Caco-2 (cell line): ENCODE data around the gene MCRIP2. TPM values are rescaled to one million over a fixed set of nuclear protein-coding genes. Genes with fewer than 3 reads are reported as not detected.

Experiments
- Bru-seq: library from RNA; stranded (reverse); fragments of 400-500 nt; gene quantifications from one replicate; lab custom pipeline; 2021; lab: Mats Ljungman, UMichigan
- BruChase-seq, 2 experiments: library from RNA; stranded (reverse); fragments of 400-500 nt; gene quantifications; one replicate each; lab custom pipeline; 2021; lab: Mats Ljungman, UMichigan
- BruUV-seq: library from RNA; stranded (reverse); fragments of 400-500 nt; replicated peaks from 2 replicates; lab custom pipeline; 2021; lab: Mats Ljungman, UMichigan
- CTCF ChIA-PET: fragments of 300-600 bp; sonication (Branson Sonifier 250); formaldehyde crosslinking; loops from one replicate; lab custom pipeline; 2022; ENCODE audit warnings: antibody characterized with exemption; lab: Charles Lee
- POLR2A ChIA-PET: fragments of 300-600 bp; sonication (Branson Sonifier 250); formaldehyde crosslinking; loops from one replicate; lab custom pipeline; 2022; ENCODE audit warnings: antibody characterized with exemption; lab: Charles Lee
- DNase-seq, 2 experiments: peaks; one replicate each; pipeline versions ENCODE4 v3.0.0 to v3.0.0-alpha.2; 2020 to 2022
- H3K27me3 ChIP-seq: replicated peaks from 2 replicates; pipeline ENCODE4 v1.6.0; 2011; ENCODE audit warnings: low read length; ENCODE audit not compliant: control insufficient read depth, insufficient read depth
- H3K36me3 ChIP-seq: 2 replicates; pipeline ENCODE4 v1.5.1; 2011; ENCODE audit warnings: low read length; ENCODE audit not compliant: control insufficient read depth, insufficient read depth
- H3K4me1 ChIP-seq: fragments of 250-450 bp; sonication (Bioruptor Pico); 2 replicates; pipeline ENCODE4 v1.5.1; 2020; ENCODE audit warnings: mild to moderate bottlenecking
- H3K4me3 ChIP-seq: 2 replicates; pipeline ENCODE4 v1.5.1; 2011; ENCODE audit warnings: low read depth, mild to moderate bottlenecking, control low read depth, low read length
- H3K9me3 ChIP-seq: fragments of 250-450 bp; sonication (Bioruptor Pico); 2 replicates; pipeline ENCODE4 v1.5.1; 2020; ENCODE audit warnings: mild to moderate bottlenecking, moderate library complexity
- H3K27ac Mint-ChIP-seq: one replicate; pipeline ENCODE4 v1.8.0; 2022; ENCODE audit warnings: mixed read lengths; ENCODE audit not compliant: unreplicated experiment
- H3K27me3 Mint-ChIP-seq: one replicate; pipeline ENCODE4 v1.8.0; 2022; ENCODE audit warnings: mixed read lengths; ENCODE audit not compliant: insufficient read depth, unreplicated experiment
- H3K36me3 Mint-ChIP-seq: one replicate; pipeline ENCODE4 v1.8.0; 2022; ENCODE audit warnings: mild to moderate bottlenecking, mixed read lengths; ENCODE audit not compliant: insufficient read depth, unreplicated experiment
- H3K4me1 Mint-ChIP-seq: one replicate; pipeline ENCODE4 v1.8.0; 2022; ENCODE audit warnings: low read depth, mixed read lengths; ENCODE audit not compliant: unreplicated experiment
- H3K4me3 Mint-ChIP-seq: one replicate; pipeline ENCODE4 v1.8.0; 2022; ENCODE audit warnings: mild to moderate bottlenecking, moderate library complexity, mixed read lengths; ENCODE audit not compliant: unreplicated experiment
- H3K9me3 Mint-ChIP-seq: one replicate; pipeline ENCODE4 v1.8.0; 2022; ENCODE audit warnings: mixed read lengths; ENCODE audit not compliant: unreplicated experiment
- intact Hi-C: fragments of 100-400 bp; cut with micrococcal nuclease; formaldehyde crosslinking; loops from one replicate; pipeline ENCODE4 v1.10.0; 2022; ENCODE audit not compliant: unreplicated experiment
- long read RNA-seq: library from polyadenylated mRNA; stranded (forward); transcript quantifications from one replicate; pipeline ENCODE4 v2.0.0, GENCODE V29; 2022
- total RNA-seq: library from RNA; stranded (reverse); gene quantifications from 2 replicates; pipeline ENCODE4 v1.2.3, GENCODE V29; 2022
- TF ChIP-seq, protein P1 (sequence below), 2 experiments: fragments of 200-600 bp in 1 of 2; IDR thresholded peaks; 1 replicate in 1 of 2; 2 replicates in 1 of 2; pipeline versions ENCODE4 v1.5.1 to v1.8.0; 2011 to 2022; ENCODE audit warnings: antibody characterized with exemption in 1 of 2, control low read depth in 1 of 2, inconsistent platforms in 1 of 2, low read depth in 1 of 2, low read length in 1 of 2, mild to moderate bottlenecking in 1 of 2, moderate library complexity in 1 of 2; ENCODE audit not compliant: insufficient read depth in 1 of 2, severe bottlenecking in 1 of 2, unreplicated experiment in 1 of 2

The MCRIP2 gene, protein sequence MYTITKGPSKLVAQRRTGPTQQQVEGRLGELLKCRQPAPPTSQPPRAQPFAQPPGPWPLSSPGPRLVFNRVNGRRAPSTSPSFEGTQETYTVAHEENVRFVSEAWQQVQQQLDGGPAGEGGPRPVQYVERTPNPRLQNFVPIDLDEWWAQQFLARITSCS
- total RNA-seq (33.0 and 40.7 TPM in 2 replicates), Bru-seq, nascent RNA (percentile 60 among the genes with signal in this experiment), BruChase-seq, experiment 1, labeled RNA remaining after a 2-hour chase (percentile 72 among the genes with signal in this experiment), BruChase-seq, experiment 2, labeled RNA remaining after a 6-hour chase (percentile 69 among the genes with signal in this experiment)
- long read RNA-seq, transcript MCRIP2-204 (1 exons, 1,728 nt), result minor isoform, 8 of 51 reads
- long read RNA-seq, transcript MCRIP2-201 (5 exons, 946 nt), result major isoform, 24 of 51 reads
- long read RNA-seq, partial matches to known transcripts, result 7 of 51 reads
- long read RNA-seq, other reads (novel, unspliced or antisense), result 4 of 51 reads

DNA sequence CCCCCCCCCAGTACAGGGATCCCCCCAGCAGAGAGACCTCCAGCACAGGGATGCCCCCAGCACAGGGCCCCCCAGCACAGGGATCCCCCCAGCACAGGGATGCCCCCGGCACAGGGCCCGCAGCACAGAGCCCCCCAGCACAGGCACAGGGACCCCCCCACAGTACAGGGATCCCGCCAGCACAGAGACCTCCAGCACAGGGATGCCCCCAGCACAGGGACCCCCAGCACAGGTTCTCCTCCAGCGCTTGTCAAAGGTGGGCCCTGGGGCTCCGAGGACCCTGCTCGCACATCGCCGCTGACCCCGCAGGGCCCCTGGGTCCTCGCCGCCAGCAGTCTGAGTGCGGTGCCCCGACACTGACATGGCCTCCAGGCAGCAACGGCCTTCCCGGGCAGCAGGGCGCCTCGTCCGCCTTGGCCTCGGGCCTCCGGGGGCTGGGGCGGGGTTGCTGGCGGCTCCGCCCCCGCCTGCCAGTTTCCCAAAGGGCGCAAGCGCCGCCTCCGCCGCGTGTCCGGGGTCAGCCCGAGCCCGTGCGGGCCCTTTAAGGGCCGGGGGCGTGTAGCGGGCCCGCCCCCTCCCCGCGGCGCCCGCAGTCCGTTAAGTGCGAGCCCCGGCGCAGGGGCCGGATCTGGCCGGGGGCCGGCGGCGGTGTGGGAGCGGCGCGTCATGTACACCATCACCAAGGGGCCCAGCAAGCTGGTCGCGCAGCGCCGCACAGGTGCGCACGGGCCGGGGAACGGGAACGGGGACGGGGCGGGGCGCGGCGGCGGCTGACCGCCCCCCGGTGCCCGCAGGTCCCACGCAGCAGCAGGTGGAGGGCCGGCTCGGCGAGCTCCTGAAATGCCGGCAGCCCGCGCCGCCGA, at the start of gene MCRIP2:
MCRIP2 (plus strand) TSS at position 503 of the 863 bp plus-strand sequence; CDS start at position 667, 164 bp downstream.
- H3K27ac Mint-ChIP-seq, result no peak within 1 kb of the TSS
- peak; percentile 87 to 92 for DNase-seq
- no TSS peak for BruUV-seq
- CTCF ChIA-PET, result interaction anchor here (0.6 kb wide), 1 partner anchor 48 kb away, joined by 3 read pairs; no protein-coding TSS in a partner anchor
- H3K4me3 ChIP-seq, result peak within 1 kb of the TSS; percentile 85
- H3K36me3 ChIP-seq, result no peaks in the 10 kb centered on the region
- H3K4me1 Mint-ChIP-seq, result no peaks in the 10 kb centered on the region
- POLR2A ChIA-PET, result no interaction called here
- H3K9me3 Mint-ChIP-seq, result no peaks in the 10 kb centered on the region
- H3K4me1 ChIP-seq, result peaks cover 8% of the 10 kb centered on the region
- no peaks in the 10 kb centered on the region for H3K27me3 Mint-ChIP-seq
- TF ChIP-seq, protein P1, sequence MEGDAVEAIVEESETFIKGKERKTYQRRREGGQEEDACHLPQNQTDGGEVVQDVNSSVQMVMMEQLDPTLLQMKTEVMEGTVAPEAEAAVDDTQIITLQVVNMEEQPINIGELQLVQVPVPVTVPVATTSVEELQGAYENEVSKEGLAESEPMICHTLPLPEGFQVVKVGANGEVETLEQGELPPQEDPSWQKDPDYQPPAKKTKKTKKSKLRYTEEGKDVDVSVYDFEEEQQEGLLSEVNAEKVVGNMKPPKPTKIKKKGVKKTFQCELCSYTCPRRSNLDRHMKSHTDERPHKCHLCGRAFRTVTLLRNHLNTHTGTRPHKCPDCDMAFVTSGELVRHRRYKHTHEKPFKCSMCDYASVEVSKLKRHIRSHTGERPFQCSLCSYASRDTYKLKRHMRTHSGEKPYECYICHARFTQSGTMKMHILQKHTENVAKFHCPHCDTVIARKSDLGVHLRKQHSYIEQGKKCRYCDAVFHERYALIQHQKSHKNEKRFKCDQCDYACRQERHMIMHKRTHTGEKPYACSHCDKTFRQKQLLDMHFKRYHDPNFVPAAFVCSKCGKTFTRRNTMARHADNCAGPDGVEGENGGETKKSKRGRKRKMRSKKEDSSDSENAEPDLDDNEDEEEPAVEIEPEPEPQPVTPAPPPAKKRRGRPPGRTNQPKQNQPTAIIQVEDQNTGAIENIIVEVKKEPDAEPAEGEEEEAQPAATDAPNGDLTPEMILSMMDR (IDR thresholded peaks at IDR 0.05; ENCODE audit: insufficient read depth in 1 of 2, low read depth in 1 of 2, low read length in 1 of 2, severe bottlenecking in 1 of 2, unreplicated experiment in 1 of 2), result no peak
- H3K4me3 Mint-ChIP-seq, result peak within 1 kb of the TSS; percentile 75
- peaks cover 22% of the 10 kb centered on the region for H3K36me3 Mint-ChIP-seq
- no peaks in the 10 kb centered on the region for H3K9me3 ChIP-seq
- intact Hi-C loops, result no loop called here
- H3K27me3 ChIP-seq, result no peaks in the 10 kb centered on the region

DNA sequence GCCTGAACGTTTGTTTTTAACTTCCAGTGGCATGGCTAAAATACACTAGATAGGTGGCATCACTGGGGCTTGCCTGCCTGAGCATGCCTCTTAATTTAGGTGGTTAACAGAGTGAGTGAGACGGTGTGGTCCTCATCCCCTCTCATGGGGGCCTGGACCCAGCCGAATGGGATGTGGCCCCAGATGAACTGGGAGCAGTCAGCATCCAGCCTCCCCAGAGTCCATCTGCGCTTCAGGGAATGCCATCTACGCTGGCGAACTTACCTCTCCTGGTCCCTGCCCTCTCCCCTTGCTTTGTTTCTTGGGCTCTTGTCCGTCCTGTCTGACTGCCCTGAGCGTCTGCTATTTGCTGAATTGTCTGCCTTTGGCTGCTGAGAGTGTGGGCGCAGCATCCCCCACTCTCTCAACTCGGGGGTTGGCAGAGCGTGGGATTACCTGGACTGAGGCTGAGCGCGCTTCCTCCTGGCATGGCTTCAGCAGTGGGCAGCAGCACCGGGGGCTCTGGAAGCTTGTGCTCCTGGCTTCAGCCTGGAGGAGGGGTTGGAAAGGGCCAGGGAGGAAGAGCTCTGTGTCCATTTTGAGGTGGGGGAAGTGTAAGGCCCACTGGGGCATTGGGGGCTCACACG, 49.6 kb upstream of the MCRIP2 start:
- TF ChIP-seq, protein P1 (IDR thresholded peaks at IDR 0.05; ENCODE audit: insufficient read depth in 1 of 2, low read depth in 1 of 2, low read length in 1 of 2, severe bottlenecking in 1 of 2, unreplicated experiment in 1 of 2), result no peak
- no TSS peak for BruUV-seq
- intact Hi-C loops, result no loop called here
- peak overlapping the region; percentile 75 for H3K4me3 Mint-ChIP-seq
- H3K36me3 Mint-ChIP-seq, result peaks cover 41% of the 10 kb centered on the region
- H3K27ac Mint-ChIP-seq, result peak overlapping the region; percentile 66
- Histone ChIP-seq H3K4me1 (peaks cover 32% of the 10 kb centered on the region), H3K4me3 (no peak overlapping the region), H3K36me3 (no peaks in the 10 kb centered on the region; the same call in 1 of the 2 replicates), H3K9me3 (no peaks in the 10 kb centered on the region), H3K27me3 (no peaks in the 10 kb centered on the region)
- H3K4me1 Mint-ChIP-seq, result peaks cover 25% of the 10 kb centered on the region
- H3K9me3 Mint-ChIP-seq, result no peaks in the 10 kb centered on the region
- H3K27me3 Mint-ChIP-seq, result no peaks in the 10 kb centered on the region
- ChIA-PET POLR2A (no interaction called here), CTCF (no interaction called here)
- peak in 1 of 2 experiments; percentile 17 for DNase-seq
